AG09319 (cell line): Measurements from ENCODE around the gene SNX30.

Experiments
- DNase-seq: peaks from one replicate; pipeline ENCODE4 v3.0.0-alpha.2; 2010; ENCODE audit warnings: low read depth; ENCODE audit errors: extremely low read depth
- TF ChIP-seq, protein P1 (sequence below): IDR thresholded peaks from 2 replicates; pipeline ENCODE4 v1.5.1; 2011; ENCODE audit warnings: low read depth, mild to moderate bottlenecking, inconsistent platforms, low read length, moderate library complexity

SNX30 gene

DNA sequence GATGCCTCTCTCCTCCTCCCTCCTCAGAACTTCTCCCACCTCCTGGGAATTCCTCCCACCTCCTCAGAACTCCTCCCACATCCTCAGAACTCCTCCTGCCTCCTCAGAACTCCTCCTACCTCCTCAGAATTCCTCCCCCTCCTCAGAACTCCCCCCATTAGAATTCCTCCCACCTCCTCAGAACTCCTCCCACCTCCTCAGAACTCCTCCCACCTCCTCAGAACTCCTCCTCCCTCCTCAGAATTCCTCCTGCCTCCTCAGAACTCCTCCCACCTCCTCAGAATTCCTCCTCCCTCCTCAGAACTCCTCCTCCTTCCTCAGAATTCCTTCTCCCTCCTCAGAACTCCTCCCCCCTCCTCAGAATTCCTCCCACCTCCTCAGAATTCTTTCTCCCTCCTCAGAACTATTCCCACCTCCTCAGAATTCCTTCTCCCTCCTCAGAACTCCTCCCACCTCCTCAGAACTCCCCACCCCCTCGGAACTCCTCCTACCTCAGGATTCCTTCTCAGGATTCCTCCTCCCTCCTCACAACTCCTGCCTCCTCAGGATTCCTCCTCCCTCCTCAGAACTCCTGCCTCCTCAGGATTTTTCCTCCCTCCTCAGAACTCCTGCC, 116.2 kb downstream of the SNX30 start:
- DNase-seq, result peak; percentile 42

DNA sequence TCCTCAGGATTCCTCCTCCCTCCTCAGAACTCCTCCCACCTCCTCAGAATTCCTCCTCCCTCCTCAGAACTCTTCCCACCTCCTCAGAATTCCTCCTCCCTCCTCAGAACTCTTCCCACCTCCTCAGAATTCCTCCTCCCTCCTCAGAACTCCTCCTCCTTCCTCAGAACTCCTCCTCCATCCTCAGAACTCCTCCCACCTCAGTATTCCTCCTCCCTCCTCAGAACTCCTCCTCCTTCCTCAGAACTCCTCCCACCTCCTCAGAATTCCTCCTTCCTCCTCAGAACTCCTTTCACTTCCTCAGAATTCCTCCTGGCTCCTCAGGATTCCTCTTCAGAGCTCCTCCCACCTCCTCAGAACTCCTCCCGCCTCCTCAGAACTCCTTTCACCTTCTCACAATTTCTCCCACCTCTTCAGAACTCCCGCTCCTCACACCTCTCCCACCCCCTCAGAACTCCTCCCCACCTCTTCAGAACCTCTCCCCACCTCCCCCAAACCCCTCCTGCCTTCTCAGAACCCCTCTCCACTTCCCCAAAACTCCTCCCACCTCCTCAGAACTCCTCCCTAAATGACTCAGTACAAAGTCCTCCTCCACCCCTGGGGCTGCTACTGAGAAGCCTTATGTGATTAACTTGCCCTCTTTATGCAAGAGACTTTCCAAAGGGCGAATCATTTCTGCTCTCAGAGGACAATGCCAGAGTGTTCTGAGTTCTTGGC, 116.9 kb downstream of the SNX30 start:
- TF ChIP-seq, protein P1, sequence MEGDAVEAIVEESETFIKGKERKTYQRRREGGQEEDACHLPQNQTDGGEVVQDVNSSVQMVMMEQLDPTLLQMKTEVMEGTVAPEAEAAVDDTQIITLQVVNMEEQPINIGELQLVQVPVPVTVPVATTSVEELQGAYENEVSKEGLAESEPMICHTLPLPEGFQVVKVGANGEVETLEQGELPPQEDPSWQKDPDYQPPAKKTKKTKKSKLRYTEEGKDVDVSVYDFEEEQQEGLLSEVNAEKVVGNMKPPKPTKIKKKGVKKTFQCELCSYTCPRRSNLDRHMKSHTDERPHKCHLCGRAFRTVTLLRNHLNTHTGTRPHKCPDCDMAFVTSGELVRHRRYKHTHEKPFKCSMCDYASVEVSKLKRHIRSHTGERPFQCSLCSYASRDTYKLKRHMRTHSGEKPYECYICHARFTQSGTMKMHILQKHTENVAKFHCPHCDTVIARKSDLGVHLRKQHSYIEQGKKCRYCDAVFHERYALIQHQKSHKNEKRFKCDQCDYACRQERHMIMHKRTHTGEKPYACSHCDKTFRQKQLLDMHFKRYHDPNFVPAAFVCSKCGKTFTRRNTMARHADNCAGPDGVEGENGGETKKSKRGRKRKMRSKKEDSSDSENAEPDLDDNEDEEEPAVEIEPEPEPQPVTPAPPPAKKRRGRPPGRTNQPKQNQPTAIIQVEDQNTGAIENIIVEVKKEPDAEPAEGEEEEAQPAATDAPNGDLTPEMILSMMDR, result no peak

More for the DNA sequence above, 116.2 kb downstream of the SNX30 start:
- TF ChIP-seq, protein P1, result no peak

GRCh38 chr9:112868461-112868860, 117.9 kb downstream of the SNX30 start:
- DNase-seq, result no peak
- TF ChIP-seq, protein P1, result no peak

More for the DNA sequence above, 116.9 kb downstream of the SNX30 start:
- DNase-seq, result peak; percentile 63

GRCh38 chr9:112869041-112869529, 118.5 kb downstream of the SNX30 start:
- DNase-seq, result no peak
- TF ChIP-seq, protein P1, result no peak

GRCh38 chr9:112869917-112870316, 119.4 kb downstream of the SNX30 start:
- DNase-seq, result no peak
- TF ChIP-seq, protein P1, result no peak

- no peak for DNase-seq
- TF ChIP-seq, protein P1, result no peak
Observed at GRCh38 chr9:112870556-112870955, 120.0 kb downstream of the SNX30 start.

DNA sequence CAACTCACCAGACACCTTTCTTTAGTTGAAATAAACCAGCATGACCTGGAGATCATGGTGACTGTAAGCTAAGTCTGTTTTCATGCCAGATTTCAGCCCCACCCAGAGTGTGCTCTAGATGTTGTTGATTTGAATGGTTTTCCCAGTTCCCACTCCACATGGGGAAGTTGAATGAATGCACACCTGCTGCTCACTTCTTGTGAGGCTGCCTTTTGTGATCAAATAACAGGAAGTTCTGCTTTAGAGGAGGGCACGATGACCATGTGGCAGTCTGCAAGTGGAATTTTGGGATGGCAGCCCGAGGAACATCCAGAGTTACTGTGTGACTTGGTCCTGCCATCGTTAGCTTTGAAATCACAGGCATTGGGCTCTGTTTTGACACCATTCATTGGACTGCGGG, 121.5 kb downstream of the SNX30 start:
- DNase-seq, result no peak
- TF ChIP-seq, protein P1, result no peak
